NCI-H526 (cell line): ENCODE data around the gene RFESD.

ENCODE experiments used
- DNase-seq, 2 experiments: peaks; one replicate each; lab custom pipeline; 2025; lab: John Stamatoyannopoulos, UW

RFESD gene

DNA sequence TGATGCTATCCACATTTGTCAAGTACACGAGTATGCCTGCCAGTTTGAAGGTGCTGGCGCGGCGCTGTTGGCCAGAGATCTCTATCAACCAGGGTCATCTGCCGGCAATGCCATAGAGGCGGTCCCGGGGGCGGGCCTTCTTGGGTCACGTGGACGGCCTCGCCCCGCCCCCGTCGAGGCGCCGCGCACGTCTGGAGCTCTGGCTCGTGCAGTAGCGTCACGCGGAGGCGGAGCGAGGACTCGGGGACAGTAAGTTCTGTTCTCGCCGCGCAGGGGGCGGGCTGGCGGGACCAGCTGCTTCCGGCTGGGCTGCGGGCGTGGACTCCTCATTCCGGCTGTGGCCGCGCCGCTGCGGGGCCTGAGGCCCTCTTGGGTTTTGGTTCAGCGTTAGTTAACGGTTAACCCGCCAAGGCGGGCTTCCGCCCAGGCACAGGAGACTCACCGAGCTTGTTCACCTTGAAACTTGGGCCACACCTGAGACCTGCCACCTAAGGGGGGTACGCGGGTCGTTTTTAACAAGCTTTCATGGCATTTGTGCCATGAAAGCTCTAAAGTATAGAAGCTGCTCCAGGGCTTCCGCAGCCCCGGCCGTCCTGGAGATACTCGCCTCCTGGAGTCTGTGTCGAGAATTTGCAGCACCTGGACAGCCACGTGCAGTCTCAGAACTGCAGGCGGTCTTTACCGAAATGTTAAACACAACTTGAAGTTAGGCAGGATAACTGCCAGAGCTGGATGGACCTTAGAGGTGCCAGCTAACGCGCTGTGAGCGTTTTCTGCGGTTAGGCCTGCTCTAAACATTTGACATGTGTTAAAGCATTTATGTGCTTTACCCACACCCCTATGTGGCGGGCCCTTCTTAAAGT is at the start of gene RFESD:
RFESD (plus strand) TSS at position 209 of the 863 bp plus-strand sequence. CDS start 5,495 bp downstream, outside the sequence.
- peak; percentile 77 to 95 for DNase-seq

DNA sequence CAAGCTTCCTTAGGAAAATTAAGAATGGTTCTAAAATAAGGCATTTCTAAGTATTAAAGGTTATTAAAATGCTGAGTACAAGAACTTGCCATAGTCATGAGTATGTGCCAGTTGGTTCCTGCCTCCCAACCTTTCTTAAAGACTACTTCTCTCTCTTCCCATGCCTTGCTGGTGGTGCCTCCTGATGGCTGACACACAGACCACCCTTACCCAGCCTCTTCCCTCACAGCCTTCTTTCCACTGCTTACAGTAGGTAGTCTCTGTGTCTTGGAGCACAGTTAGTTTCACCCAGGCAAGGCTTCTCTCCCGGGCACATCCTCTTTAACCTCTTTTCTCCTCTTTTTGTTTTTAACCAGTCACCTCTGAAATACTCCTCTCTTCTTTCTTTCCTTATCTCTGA is 47.3 kb upstream of the RFESD start:
- DNase-seq: no peak

DNA sequence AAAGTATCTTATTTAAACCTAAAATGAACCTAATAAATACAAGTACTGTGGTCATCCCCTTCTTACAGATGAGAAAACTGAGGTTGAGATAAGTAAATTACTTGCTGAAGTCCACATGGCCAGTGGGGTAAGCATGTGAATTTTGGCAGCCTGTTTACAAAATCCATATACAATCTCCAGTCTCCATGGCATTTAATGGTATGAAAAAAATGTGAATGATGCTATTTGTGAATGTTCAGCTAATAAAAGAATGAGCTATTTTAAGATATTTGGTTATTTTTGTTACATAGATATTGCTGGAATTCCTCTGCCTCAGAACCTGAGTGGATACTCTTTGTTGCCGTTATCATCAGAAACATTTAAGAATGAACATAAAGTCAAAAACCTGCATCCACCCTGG is 46.0 kb upstream of the RFESD start:
- no peak for DNase-seq

DNA sequence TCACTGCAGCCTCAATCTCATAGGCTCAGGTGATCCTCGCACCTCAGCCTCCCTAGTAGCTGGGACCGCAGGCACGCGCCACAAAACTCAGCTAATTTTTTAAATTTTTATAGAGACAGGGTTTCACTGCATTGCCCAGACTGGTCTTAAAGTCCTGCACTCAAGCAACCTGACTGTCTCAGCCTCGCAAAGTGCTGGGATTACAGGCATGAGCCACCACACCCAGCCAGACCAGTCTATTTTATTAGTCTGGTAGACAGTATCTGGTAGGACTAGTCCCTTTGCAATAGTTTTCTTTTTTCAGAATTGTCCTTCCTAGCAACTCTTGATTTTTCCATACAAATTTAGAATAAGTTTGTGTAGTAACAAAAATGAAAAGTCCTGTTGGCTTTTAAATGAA is 40.8 kb upstream of the RFESD start:
- no peak for DNase-seq

DNA sequence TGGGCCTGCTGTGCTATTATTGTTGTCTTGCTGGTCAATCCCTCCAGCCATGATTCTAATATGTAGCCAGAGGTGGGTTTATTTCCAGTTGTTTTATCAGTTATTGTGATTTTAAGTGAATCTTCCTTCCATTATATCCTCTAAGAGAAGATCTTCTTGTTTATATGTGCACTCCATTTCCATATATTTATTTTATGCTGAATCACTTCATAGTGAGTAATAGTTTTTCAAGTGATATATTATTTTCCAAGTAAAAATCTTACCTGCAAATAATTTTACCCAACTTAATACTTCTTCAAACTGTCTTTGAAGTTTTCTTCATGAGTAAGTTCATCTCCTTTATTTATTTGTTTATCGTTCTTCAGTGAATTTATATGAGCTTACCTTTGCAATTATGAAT is 40.2 kb upstream of the RFESD start:
- DNase-seq: no peak

DNA sequence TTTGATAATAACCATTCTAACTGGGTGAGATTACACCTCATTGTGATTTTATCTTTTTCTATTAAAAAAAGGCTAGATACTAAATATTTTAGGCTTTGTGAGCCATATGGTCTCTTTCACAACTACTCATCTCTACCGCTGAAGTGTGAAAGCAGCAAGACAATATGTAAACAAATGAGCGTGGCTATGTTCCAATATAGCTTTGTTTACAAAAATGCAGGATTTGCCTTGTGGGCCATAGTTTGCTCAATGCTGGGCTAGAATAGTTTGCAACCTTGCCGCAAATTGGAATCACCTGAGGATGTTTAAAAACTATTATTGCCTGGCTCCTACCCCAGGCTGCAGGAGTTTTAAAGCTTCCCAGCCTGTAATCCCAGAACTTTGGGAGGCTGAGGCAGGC is 36.9 kb upstream of the RFESD start:
- DNase-seq: no peak

DNA sequence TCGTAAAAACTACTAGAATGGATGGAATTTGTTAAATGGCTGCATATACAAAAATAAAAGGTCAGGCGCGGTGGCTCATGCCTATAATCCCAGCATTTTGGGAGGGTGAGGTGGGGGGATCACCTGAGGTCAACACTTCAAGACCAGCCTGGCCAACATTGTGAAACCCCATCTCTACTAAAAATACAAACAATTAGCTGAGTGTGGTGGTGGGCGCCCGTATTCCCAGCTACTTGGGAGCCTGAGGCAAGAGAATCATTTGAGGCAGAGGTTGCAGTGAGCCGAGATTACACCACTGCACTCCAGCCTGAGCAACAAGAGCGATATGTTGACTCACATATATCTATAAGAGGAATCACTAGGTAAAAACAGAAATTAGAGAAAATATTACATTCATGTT is 36.0 kb upstream of the RFESD start:
- no peak for DNase-seq

DNA sequence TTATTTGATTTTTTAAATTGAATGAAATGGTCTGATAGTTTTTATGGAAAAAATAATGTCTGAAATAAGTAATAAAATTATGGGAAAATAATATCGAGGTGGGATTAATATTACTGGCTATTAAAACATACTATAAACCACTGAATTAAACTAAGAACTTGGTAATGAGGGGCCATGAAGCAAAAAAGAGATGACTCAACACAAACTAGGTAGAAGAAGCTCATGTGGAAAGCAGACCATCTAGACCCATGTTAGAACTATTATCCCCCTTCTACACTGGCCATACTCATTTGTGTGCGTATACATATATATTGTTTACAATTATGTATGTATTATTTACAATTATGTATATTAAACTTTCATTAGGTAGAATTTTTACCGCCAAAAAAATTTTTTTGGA is 35.2 kb upstream of the RFESD start:
- no peak for DNase-seq

DNA sequence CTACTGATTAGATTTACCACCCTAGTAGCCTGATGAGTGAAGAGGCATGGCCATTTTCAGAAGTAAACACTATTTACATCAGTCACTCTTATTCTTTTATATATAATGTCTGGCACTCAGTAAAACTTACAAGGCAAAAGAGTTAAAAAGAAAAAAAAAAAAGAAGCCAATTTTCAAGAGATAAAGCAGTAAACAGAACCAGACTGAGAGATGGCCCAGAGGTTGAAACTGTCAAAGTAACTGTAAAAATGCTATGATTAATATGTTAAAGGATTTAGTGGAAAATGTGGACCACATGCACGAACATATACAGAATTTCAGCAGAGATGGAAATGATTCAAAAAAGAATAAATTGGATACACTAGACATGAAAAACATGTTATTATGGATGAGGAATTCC is 33.1 kb upstream of the RFESD start:
- DNase-seq: no peak

DNA sequence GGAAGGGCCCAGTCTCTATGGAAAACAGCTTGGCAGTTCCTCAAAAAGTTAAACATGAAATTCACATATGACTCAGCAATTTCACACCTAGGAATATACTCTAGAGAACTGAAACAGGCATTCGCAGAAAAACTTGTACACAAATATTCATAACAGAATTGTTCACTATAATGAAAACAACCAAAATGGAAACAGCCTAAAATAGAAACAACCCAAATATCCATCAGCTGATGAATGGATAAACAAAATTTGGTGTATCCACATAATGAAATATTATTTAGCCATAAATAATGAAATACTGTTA is 31.5 kb upstream of the RFESD start:
- no peak for DNase-seq

DNA sequence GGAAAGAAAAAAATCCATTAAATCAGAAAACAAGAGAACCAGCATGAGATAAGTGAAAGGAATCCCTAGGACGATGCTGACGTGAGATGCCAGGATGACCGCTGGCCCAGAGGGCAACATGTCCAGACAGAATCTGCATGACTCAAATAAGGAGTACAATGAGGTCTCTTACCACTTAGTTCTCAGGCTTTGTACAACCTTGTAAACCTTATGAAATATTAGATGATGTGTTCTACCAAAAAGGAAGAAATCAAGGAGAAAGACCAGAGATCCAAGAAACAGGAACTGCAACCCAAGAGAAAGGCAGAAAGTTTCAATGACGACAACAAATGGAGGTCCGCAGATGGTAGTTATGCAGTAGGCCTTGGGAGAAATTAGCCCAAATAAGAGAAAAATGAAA is 29.5 kb upstream of the RFESD start:
- no peak for DNase-seq

DNA sequence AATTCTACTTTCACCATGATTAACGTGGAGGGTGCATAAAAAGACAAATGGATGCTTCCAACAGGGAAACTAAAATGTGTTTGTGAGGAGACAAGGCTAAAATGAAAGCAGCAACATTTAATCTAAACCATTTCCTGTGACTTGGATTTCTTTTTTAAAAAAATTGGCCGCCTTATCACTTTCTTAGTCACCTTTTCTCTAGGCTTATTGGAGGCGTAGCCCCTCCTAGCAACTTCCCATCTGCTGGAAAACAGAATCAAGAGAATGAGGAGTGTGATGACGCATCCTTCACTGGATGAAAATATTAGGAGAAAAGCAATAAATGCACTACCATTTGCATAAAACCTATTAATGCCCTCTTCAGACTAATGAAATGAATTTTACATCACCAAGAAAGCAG is 27.5 kb upstream of the RFESD start:
- DNase-seq: no peak

DNA sequence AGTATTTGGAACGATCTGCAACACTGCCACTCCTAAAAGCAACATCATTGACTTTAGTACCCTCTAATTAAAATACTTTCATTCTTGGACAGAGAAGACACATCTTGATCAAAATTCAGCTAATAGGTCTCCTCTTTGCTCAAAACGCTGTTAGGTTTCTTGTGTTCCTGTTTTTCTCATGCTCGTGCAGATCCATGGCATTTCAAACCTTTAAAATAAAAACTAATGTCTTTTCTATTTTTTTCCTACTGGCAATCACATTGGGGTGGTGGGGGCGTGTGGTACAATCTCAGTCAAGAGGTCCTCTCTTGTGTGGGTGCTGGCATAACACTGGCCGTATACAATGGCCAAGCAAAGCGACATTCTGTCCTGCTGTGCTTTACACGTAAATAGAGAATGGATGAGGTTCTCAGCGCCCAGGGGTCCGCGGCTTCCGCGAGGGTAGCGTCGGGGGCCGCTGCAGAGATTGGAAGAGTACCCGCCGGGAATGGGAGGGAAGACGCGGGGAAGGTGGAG is 27.0 kb upstream of the RFESD start:
- DNase-seq: no peak

DNA sequence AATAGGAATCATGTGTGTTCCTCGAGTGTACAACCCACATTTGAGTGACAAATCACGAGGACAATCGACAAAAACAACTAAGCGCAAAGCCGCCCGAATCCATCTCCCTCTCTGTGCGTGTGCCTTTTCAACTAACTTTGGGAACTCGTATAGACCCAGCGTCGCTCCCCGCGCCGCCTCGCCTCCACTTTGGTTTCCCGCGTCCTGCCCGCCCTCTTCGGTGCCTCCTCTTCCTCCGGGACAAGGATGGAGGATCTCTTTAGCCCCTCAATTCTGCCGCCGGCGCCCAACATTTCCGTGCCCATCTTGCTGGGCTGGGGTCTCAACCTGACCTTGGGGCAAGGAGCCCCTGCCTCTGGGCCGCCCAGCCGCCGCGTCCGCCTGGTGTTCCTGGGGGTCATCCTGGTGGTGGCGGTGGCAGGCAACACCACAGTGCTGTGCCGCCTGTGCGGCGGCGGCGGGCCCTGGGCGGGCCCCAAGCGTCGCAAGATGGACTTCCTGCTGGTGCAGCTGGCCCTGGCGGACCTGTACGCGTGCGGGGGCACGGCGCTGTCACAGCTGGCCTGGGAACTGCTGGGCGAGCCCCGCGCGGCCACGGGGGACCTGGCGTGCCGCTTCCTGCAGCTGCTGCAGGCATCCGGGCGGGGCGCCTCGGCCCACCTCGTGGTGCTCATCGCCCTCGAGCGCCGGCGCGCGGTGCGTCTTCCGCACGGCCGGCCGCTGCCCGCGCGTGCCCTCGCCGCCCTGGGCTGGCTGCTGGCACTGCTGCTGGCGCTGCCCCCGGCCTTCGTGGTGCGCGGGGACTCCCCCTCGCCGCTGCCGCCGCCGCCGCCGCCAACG is 26.3 kb upstream of the RFESD start, which contains the start of gene GPR150:
GPR150 (plus strand) TSS at position 58 of the 840 bp plus-strand sequence; CDS start at position 247, 189 bp downstream.
- DNase-seq: peak in 1 of 2 experiments; percentile 57

DNA sequence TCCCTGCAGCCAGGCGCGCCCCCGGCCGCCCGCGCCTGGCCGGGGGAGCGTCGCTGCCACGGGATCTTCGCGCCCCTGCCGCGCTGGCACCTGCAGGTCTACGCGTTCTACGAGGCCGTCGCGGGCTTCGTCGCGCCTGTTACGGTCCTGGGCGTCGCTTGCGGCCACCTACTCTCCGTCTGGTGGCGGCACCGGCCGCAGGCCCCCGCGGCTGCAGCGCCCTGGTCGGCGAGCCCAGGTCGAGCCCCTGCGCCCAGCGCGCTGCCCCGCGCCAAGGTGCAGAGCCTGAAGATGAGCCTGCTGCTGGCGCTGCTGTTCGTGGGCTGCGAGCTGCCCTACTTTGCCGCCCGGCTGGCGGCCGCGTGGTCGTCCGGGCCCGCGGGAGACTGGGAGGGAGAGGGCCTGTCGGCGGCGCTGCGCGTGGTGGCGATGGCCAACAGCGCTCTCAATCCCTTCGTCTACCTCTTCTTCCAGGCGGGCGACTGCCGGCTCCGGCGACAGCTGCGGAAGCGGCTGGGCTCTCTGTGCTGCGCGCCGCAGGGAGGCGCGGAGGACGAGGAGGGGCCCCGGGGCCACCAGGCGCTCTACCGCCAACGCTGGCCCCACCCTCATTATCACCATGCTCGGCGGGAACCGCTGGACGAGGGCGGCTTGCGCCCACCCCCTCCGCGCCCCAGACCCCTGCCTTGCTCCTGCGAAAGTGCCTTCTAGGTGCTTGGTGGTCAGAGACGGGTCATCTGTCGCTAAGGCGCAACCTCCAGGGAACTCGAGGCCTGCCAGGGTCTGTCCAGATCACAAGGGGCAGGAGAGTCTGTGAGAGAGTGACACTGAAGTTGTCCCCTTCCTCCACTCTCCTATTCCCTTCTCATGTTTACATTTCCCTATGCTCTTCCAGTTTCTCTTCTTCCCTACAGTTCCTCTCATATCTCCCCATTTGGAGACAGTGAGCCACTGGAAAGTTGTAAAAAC is 25.4 kb upstream of the RFESD start:
- peak in 1 of 2 experiments; percentile 54 for DNase-seq

DNA sequence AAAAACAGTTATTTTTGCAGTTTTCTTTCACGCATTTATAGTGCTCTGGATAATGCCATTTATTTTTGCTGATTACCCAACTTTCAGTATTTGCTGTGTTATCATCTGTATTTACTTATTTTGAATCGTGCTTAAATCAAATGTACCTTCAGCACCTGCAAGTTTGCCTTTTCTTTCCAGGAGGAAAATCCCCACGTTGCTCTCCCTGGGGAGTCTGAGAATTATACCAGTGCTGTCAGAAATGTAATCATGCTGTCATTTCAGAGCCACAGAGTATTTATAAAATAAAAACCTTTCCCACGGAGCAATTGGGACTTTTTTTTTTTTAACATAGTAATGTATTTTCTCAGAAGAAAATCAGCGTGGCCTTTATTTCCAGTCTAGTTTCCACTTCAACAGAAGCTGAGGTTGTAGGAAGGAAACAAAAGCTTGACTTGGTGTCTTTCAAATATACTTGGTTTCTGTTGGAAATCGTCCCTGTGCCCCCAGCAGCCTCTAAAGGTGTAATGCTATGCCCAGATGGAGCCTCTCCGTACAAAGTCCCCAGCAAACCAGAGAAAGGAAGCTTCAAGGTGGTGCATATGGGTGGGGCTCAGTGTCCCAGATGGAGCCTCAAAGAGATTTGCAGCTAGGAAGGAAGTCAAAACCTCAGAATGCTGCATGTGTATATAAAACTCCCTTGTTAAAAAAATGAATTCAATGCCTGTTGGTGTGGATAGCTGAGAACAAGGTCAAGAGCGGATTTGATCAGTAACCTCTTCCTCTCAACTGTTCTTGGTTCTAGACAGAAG is 24.5 kb upstream of the RFESD start:
- DNase-seq: no peak

DNA sequence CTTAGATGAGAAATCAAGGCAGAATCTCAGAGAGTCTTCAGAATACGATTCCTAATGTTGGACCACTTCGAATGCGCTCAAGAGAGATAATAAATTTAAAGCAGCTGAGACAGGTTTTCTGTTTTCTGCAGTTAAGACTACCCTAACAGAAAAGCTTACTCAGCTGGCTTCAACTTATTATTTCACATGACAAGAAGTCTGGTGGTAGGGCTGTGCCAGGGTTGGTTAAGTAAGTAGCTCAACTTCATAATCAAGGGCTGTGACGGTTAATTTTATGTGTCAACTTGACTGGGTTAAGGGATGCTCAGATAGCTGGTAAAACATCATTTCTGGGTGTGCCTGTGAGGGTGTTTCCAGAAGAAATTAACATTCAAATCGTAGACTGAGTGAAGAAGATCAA is 22.9 kb upstream of the RFESD start:
- no peak for DNase-seq

DNA sequence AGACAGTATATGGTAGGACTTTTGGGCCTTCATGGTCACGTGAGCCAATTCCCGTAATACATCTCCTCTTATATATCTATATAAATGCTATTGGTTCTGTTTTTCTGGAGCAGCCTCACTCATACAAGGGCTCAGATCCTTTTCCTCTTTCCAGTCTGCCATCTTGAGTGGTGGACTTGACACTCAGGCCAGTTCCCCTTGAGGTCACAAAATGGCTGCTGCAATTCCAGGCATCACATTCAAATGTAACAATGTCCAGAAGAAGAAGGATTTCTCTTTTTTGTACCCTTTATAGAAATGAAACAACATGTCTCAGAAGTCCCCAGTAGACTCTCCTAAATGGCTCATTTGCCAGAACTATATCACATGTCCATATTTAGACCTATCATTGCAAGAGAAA is 22.2 kb upstream of the RFESD start:
- no peak for DNase-seq

DNA sequence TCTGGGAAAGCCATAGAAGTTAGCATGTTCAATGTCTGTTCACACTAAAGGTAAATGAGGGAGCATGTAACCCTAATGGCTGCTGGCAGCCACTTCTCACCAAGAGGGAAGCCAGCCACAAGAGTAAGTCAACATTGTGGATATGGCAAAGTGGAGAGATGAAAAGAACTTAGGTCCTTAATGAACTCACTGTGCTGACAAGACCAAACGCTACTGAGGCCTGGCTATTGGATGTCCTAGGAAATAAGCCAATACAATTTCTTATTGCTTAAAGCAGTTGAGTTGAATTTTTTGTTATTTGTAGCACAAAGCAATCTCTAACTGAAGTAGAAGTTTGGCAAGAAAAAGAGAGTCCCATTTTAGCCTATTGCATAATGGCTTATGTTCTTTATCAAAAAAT is 19.9 kb upstream of the RFESD start:
- no peak for DNase-seq

DNA sequence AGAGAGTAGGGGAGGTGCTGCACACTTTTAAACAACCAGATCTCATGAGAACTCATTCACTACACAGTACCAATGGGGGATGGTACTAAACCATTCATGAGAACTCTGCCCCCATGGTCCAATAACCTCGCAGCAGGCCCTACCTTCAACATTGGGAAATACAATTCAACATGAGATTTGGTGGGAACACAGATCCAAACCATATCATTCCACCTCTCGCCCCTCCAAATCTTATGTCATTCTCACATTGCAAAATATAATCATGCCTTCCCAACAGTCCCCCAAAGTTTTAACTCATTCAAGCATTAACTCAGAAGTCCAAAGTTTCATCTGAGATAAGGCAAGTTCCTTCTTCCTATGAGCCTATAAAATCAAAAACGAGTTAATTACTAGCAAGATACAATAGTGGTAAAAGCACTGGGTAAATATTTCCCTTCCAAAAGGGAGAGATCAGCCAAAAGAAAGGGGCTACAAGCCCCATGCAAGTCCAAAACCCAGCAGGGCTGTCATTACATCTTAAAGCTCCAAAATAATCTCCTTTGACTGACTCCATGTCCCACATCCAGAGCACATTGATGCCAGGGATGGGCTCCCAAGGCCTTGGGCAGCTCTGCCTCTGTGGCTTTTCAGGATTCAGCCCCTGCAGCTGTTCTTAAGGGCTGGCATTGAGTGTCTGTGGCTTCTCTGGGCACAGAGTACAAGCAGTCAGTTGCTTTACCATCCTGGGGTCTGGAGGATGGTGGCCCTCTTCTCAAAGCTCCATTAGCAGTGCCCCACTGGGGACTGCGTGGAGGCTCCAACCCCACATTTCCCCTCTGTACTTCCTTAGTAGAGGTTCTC is 18.4 kb upstream of the RFESD start:
- DNase-seq: no peak
